ENCODE measurements around the gene RXRA.

Gene RXRA

GRCh38 chr9:134457321-134458206 is 131.3 kb downstream of the RXRA start:
- no peak for TF ChIP-seq CTCF (IDR thresholded peaks at IDR 0.05; ENCODE audit: low read depth, low read length)
- DNase-seq (ENCODE audit: extremely low read depth, low read depth), result no peak

- no peak for TF ChIP-seq CTCF (IDR thresholded peaks at IDR 0.05; ENCODE audit: low read depth, low read length)
- no peak for DNase-seq (ENCODE audit: extremely low read depth, low read depth)
Measured at GRCh38 chr9:134458207-134459108, 132.2 kb downstream of the RXRA start.

- no peak for TF ChIP-seq CTCF (IDR thresholded peaks at IDR 0.05; ENCODE audit: low read depth, low read length)
- DNase-seq (ENCODE audit: extremely low read depth, low read depth), result no peak
Measured at GRCh38 chr9:134459164-134459563, 132.9 kb downstream of the RXRA start.

GRCh38 chr9:134459573-134459972 is 133.3 kb downstream of the RXRA start:
- no peak for TF ChIP-seq CTCF (IDR thresholded peaks at IDR 0.05; ENCODE audit: low read depth, low read length)
- no peak for DNase-seq (ENCODE audit: extremely low read depth, low read depth)

GRCh38 chr9:134460206-134460605 is 134.0 kb downstream of the RXRA start:
- TF ChIP-seq CTCF (IDR thresholded peaks at IDR 0.05; ENCODE audit: low read depth, low read length), result no peak
- DNase-seq (ENCODE audit: extremely low read depth, low read depth), result no peak

GRCh38 chr9:134460896-134461295 is 134.6 kb downstream of the RXRA start:
- DNase-seq (ENCODE audit: extremely low read depth, low read depth), result no peak
- TF ChIP-seq CTCF (IDR thresholded peaks at IDR 0.05; ENCODE audit: low read depth, low read length), result no peak

All from AG09319 (cell line).